Testis (tissue), 2 donors: ENCODE results near the gene WNT6.

Experiments
- POLR2A ChIP-seq: fragments of 450-650 bp; IDR thresholded peaks from one replicate; pipeline ENCODE4 v1.6.1; 2017; ENCODE audit warnings: antibody characterized with exemption, mild to moderate bottlenecking, moderate library complexity
- TF ChIP-seq, protein P1 (sequence below), 3 experiments: fragments of 450-650 bp in 2 of 3; fragments of 200-600 bp in 1 of 3; sonication (generic) in 1 of 3; IDR thresholded peaks; one replicate each; pipeline ENCODE4 v1.5.1; 2016 to 2019; ENCODE audit warnings: antibody characterized with exemption in 3 of 3, mild to moderate bottlenecking in 2 of 3, moderate library complexity in 1 of 3

DNA sequence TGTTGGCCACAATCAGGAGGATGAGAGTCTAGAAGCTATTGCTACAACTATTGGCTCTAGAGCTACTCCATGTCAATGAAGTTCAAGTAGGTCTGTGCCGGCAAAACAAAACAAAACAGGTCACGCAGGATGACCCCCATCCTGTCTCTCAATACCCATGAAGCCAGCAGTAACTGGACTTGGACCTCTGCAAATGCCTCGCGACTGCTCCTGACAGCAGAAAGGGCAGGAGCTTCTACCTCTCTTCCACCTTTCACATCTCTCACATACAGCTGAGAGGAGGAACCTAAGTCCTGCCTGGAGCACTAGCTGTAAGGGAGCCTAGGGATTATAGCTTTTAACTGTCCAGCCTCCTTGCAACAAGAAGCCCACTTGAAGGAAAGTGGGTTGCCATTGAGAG lies 44.0 kb upstream of the WNT6 start:
- TF ChIP-seq POLR2A, result no peak
- TF ChIP-seq, protein P1, sequence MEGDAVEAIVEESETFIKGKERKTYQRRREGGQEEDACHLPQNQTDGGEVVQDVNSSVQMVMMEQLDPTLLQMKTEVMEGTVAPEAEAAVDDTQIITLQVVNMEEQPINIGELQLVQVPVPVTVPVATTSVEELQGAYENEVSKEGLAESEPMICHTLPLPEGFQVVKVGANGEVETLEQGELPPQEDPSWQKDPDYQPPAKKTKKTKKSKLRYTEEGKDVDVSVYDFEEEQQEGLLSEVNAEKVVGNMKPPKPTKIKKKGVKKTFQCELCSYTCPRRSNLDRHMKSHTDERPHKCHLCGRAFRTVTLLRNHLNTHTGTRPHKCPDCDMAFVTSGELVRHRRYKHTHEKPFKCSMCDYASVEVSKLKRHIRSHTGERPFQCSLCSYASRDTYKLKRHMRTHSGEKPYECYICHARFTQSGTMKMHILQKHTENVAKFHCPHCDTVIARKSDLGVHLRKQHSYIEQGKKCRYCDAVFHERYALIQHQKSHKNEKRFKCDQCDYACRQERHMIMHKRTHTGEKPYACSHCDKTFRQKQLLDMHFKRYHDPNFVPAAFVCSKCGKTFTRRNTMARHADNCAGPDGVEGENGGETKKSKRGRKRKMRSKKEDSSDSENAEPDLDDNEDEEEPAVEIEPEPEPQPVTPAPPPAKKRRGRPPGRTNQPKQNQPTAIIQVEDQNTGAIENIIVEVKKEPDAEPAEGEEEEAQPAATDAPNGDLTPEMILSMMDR (IDR thresholded peaks at IDR 0.05), result no peak
